Measurements from ENCODE around the gene RNPS1.

The RNPS1 gene

GRCh38 chr16:2233872-2234812 lies 33.8 kb downstream of the RNPS1 start:
- no peak for DNase-seq

- no peak for DNase-seq
These were observed 34.7 kb downstream of the RNPS1 start for GRCh38 chr16:2233046-2233775.

GRCh38 chr16:2232094-2232990 lies 35.6 kb downstream of the RNPS1 start:
- DNase-seq: no peak

- no peak for DNase-seq
These were observed 36.7 kb downstream of the RNPS1 start for GRCh38 chr16:2231016-2231931.

GRCh38 chr16:2230376-2230775 lies 37.5 kb downstream of the RNPS1 start:
- no peak for DNase-seq

- no peak for DNase-seq
These were observed 38.2 kb downstream of the RNPS1 start for GRCh38 chr16:2229632-2230250.

GRCh38 chr16:2229091-2229490 lies 38.8 kb downstream of the RNPS1 start:
- no peak for DNase-seq

- DNase-seq: no peak
These were observed 39.6 kb downstream of the RNPS1 start for GRCh38 chr16:2228161-2228824.

- no peak for DNase-seq
These were observed 41.0 kb downstream of the RNPS1 start for GRCh38 chr16:2226918-2227317.

GRCh38 chr16:2226245-2226793 lies 41.6 kb downstream of the RNPS1 start:
- DNase-seq: no peak

GRCh38 chr16:2223942-2224486 lies 43.9 kb downstream of the RNPS1 start:
- no peak for DNase-seq

GRCh38 chr16:2223221-2223941 lies 44.5 kb downstream of the RNPS1 start, which contains the start of gene E4F1:
E4F1 (plus strand) TSS chr16:2223591; CDS start chr16:2223614, 23 bp downstream.
- DNase-seq: peak; percentile 93 to 94

GRCh38 chr16:2216330-2216729 lies 51.6 kb downstream of the RNPS1 start:
- no peak for DNase-seq

- no peak for DNase-seq
These were observed 53.3 kb downstream of the RNPS1 start, which contains the start of gene PGP for GRCh38 chr16:2214719-2214968. PGP (minus strand) TSS chr16:2214840; CDS start chr16:2214777, 63 bp downstream.

- DNase-seq: no peak
These were observed 53.9 kb downstream of the RNPS1 start for GRCh38 chr16:2213817-2214718.

- no peak for DNase-seq
These were observed 55.3 kb downstream of the RNPS1 start for GRCh38 chr16:2212362-2213324.

- DNase-seq: no peak
These were observed 56.0 kb downstream of the RNPS1 start for GRCh38 chr16:2211923-2212347.

Measured in SW 1271 (cell line).